Neural crest cell (in vitro differentiated cells): Measurements from ENCODE around the gene SLC51B. TPM values are rescaled to one million over a fixed set of nuclear protein-coding genes. Genes with fewer than 3 reads are reported as not detected.

ENCODE experiments used
- DNase-seq: peaks from one replicate; pipeline ENCODE4 v3.0.0; 2021; ENCODE audit warnings: low read depth, mixed read lengths, low spot score
- H3K27ac Mint-ChIP-seq: one replicate; pipeline ENCODE4 v1.8.0; 2021; ENCODE audit warnings: mild to moderate bottlenecking, mixed read lengths; ENCODE audit not compliant: unreplicated experiment
- H3K27me3 Mint-ChIP-seq: 2 replicates; pipeline ENCODE4 v1.8.0; 2021; ENCODE audit warnings: low read depth, mild to moderate bottlenecking, mixed read lengths
- H3K36me3 Mint-ChIP-seq: 2 replicates; pipeline ENCODE4 v1.8.0; 2021; ENCODE audit warnings: low read depth, mild to moderate bottlenecking, mixed read lengths
- H3K4me1 Mint-ChIP-seq: 2 replicates; pipeline ENCODE4 v1.8.0; 2021; ENCODE audit warnings: mixed read lengths
- H3K4me3 Mint-ChIP-seq: one replicate; pipeline ENCODE4 v1.8.0; 2021; ENCODE audit warnings: mild to moderate bottlenecking, mixed read lengths
- H3K9me3 Mint-ChIP-seq: 2 replicates; pipeline ENCODE4 v1.8.0; 2021; ENCODE audit warnings: mixed read lengths
- long read RNA-seq: library from polyadenylated mRNA; unstranded; transcript quantifications from one replicate; pipeline ENCODE4 v2.0.0, GENCODE V29; 2020
- total RNA-seq: library from RNA; stranded (reverse); gene quantifications from 2 replicates; pipeline ENCODE4 v1.2.1, GENCODE V29; 2021
- TF ChIP-seq, protein P1 (sequence below): fragments of 200-600 bp; sonication (generic); conservative IDR thresholded peaks from 2 replicates; pipeline ENCODE4 v1.5.0; 2021; ENCODE audit warnings: antibody characterized with exemption, mild to moderate bottlenecking

Gene SLC51B
- total RNA-seq, result not detected in 2 replicates
- long read RNA-seq, result 0 reads

DNA sequence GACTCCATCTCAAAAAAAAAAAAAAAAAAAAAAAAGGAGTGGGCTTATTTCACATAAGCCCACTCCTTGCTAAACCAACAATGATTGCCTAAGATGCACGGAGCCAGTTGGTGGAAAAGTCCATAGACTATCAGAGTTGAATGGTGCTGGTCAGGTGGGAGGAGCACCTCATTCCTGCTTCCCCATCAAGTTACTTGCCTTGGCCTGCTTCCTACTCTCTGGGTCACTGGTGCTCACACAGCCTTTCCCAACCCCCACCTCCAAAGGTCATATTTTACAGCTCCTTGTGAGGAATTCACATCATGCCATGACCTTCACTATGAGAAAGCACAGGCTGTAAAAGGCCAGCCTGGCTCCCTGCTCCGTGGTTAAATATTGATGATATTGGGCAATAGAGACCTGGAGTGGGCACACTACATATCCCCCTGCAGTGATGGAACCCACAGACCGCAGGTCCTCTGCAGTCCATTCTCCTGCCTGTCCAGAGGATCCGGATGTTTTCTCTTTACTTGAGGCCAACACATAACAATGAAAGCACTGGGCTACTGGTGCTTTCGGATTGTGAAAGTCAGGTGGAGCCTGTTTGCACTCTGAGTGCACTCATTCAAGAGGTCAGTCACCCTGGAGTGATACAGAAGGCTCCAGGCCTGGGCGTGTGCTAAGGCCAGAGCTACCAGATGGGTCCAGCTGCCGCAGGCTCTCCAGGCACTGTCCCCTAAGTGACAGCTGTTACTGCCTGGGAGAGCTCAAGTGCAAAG, at the start of gene SLC51B:
TSS of gene SLC51B (plus strand) at position 664 of the 758 bp plus-strand sequence. CDS start 4,618 bp downstream, outside the sequence.
- H3K27me3 Mint-ChIP-seq, result no peaks in the 10 kb centered on the region
- no peak within 1 kb of the TSS for H3K27ac Mint-ChIP-seq
- H3K9me3 Mint-ChIP-seq, result no peaks in the 10 kb centered on the region
- peaks cover 24% of the 10 kb centered on the region for H3K4me1 Mint-ChIP-seq
- no peak for DNase-seq
- no peaks in the 10 kb centered on the region for H3K36me3 Mint-ChIP-seq
- no peak within 1 kb of the TSS for H3K4me3 Mint-ChIP-seq
- TF ChIP-seq, protein P1, sequence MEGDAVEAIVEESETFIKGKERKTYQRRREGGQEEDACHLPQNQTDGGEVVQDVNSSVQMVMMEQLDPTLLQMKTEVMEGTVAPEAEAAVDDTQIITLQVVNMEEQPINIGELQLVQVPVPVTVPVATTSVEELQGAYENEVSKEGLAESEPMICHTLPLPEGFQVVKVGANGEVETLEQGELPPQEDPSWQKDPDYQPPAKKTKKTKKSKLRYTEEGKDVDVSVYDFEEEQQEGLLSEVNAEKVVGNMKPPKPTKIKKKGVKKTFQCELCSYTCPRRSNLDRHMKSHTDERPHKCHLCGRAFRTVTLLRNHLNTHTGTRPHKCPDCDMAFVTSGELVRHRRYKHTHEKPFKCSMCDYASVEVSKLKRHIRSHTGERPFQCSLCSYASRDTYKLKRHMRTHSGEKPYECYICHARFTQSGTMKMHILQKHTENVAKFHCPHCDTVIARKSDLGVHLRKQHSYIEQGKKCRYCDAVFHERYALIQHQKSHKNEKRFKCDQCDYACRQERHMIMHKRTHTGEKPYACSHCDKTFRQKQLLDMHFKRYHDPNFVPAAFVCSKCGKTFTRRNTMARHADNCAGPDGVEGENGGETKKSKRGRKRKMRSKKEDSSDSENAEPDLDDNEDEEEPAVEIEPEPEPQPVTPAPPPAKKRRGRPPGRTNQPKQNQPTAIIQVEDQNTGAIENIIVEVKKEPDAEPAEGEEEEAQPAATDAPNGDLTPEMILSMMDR, result no peak

DNA sequence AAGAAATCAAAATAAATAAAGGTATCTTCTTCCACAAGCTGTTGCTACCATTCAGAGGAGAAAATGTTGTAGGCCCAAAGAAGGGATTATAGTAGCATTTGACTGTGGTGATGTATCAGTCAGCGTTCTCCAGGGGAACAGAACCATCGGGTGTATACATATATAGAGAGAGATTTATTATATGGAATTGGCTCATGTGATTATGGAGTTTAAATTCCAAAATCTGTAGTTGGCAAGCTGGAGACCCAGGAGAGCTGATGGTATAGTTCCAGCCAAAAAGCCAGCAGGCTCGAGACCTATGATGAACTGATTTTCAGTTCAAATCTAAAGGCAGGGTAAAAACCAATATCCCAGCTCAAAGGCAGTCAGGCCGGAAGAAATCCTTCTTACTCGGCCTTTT, 48.1 kb upstream of the SLC51B start:
- Mint-ChIP-seq H3K27ac (no peak overlapping the region), H3K4me3 (no peak overlapping the region), H3K9me3 (no peaks in the 10 kb centered on the region), H3K36me3 (no peaks in the 10 kb centered on the region), H3K27me3 (no peaks in the 10 kb centered on the region), H3K4me1 (peaks cover 4% of the 10 kb centered on the region)
- DNase-seq, result no peak
- TF ChIP-seq, protein P1, result no peak

GRCh38 chr15:64997745-64998375, 47.3 kb upstream of the SLC51B start:
- TF ChIP-seq, protein P1, result no peak
- Mint-ChIP-seq H3K27ac (no peak overlapping the region), H3K9me3 (no peaks in the 10 kb centered on the region), H3K27me3 (no peaks in the 10 kb centered on the region), H3K36me3 (peaks cover under 1% of the 10 kb centered on the region), H3K4me1 (peaks cover 4% of the 10 kb centered on the region), H3K4me3 (no peak overlapping the region)
- DNase-seq, result no peak

GRCh38 chr15:65004993-65005392, 40.2 kb upstream of the SLC51B start:
- Mint-ChIP-seq H3K9me3 (no peaks in the 10 kb centered on the region), H3K27me3 (no peaks in the 10 kb centered on the region), H3K27ac (no peak overlapping the region)

DNA sequence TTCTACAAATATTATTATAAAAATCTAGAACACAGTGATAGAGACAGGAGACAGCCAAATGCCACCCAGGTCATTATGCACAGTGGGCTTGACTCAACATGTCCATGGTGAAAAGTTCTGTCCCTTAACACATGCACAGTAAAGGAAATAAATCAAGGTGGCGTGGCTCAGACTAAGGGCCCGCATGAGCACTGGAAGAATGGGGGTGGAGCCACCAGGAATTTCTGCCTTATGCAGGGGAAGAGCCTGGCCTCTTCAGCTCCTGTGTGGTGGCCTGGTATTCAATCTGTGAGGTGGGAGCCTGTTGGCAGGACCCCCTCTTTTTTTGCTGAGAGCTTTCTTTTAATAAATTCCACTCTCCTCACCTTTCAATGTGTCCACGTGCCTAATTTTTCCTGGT, 38.3 kb upstream of the SLC51B start:
- Mint-ChIP-seq H3K27ac (no peak overlapping the region), H3K4me1 (no peaks in the 10 kb centered on the region), H3K4me3 (no peak overlapping the region), H3K36me3 (peaks cover 16% of the 10 kb centered on the region), H3K27me3 (no peaks in the 10 kb centered on the region), H3K9me3 (no peaks in the 10 kb centered on the region)
- no peak for DNase-seq
- TF ChIP-seq, protein P1, result no peak

More at GRCh38 chr15:65004993-65005392, 40.2 kb upstream of the SLC51B start:
- Mint-ChIP-seq H3K4me3 (no peak overlapping the region), H3K4me1 (peaks cover 4% of the 10 kb centered on the region), H3K36me3 (peaks cover 8% of the 10 kb centered on the region)
- no peak for DNase-seq
- TF ChIP-seq, protein P1, result no peak
